Activated T-helper 17 cell treated with anti-CD3 and anti-CD28 coated beads, Interleukin-2, amount 50 U/mL, for 72 hours (primary cell): ENCODE data around the gene RXRB. TPM values are rescaled to one million over a fixed set of nuclear protein-coding genes. Genes with fewer than 3 reads are reported as not detected.
A peak's percentile ranks its signal among the peaks of the same experiment; 100 is the strongest.
"Not testable (repeated sequence)": the region's sequence is repeated elsewhere in the genome, so short reads cannot be mapped to it uniquely, and the experiment has no call there.

ENCODE experiments used
- ATAC-seq: fragments of 150-1000 bp; cut with Tn5 transposase; replicated peaks from 2 replicates; pipeline ENCODE4 v1.10.0; 2021; ENCODE audit warnings: mild to moderate bottlenecking, moderate library complexity
- H3K27ac Mint-ChIP-seq: one replicate; pipeline ENCODE4 v1.8.0; 2022; ENCODE audit warnings: mixed read lengths
- H3K27me3 Mint-ChIP-seq: one replicate; pipeline ENCODE4 v1.8.0; 2022; ENCODE audit warnings: mixed read lengths
- H3K36me3 Mint-ChIP-seq: one replicate; pipeline ENCODE4 v1.8.0; 2022; ENCODE audit warnings: low read depth, mild to moderate bottlenecking, mixed read lengths
- H3K4me1 Mint-ChIP-seq: one replicate; pipeline ENCODE4 v1.8.0; 2022; ENCODE audit warnings: mixed read lengths
- H3K4me3 Mint-ChIP-seq: one replicate; pipeline ENCODE4 v1.8.0; 2022; ENCODE audit warnings: mild to moderate bottlenecking, mixed read lengths
- H3K9me3 Mint-ChIP-seq: one replicate; pipeline ENCODE4 v1.8.0; 2022; ENCODE audit warnings: mixed read lengths
- total RNA-seq, 2 donors: library from RNA; stranded (reverse); gene quantifications; one replicate each; pipeline ENCODE4 v1.2.3, GENCODE V29; 2022

The RXRB gene
- 10 to 100 TPM; 31.0 to 68.7 TPM for total RNA-seq

- ATAC-seq, result peak; percentile 54
- Mint-ChIP-seq H3K27me3 (no peaks in the 10 kb centered on the region), H3K36me3 (peaks cover 87% of the 10 kb centered on the region), H3K27ac (peak within 1 kb of the TSS; percentile 100), H3K4me3 (peak within 1 kb of the TSS; percentile 100), H3K9me3 (no peaks in the 10 kb centered on the region), H3K4me1 (peaks cover 50% of the 10 kb centered on the region)
Measured at GRCh38 chr6:33200219-33201146, at the start of gene RXRB, which contains the start of gene SLC39A7. RXRB (minus strand) TSS chr6:33200665; CDS start chr6:33200476, 189 bp downstream. SLC39A7 (plus strand) TSS chr6:33200867; CDS start chr6:33201246, 379 bp downstream.

- Mint-ChIP-seq H3K36me3 (peaks cover 47% of the 10 kb centered on the region), H3K4me1 (peaks cover 31% of the 10 kb centered on the region), H3K27me3 (no peaks in the 10 kb centered on the region), H3K4me3 (peak overlapping the region; percentile 87), H3K27ac (peak overlapping the region; percentile 93), H3K9me3 (no peaks in the 10 kb centered on the region)
- peak; percentile 13 for ATAC-seq
Measured at GRCh38 chr6:33249732-33250630, 49.5 kb upstream of the RXRB start.

- H3K27me3 Mint-ChIP-seq, result peaks cover under 1% of the 10 kb centered on the region
- H3K36me3 Mint-ChIP-seq, result peaks cover 43% of the 10 kb centered on the region
- peak overlapping the region; percentile 87 for H3K4me3 Mint-ChIP-seq
- peak; percentile 90 for ATAC-seq
- H3K9me3 Mint-ChIP-seq, result no peaks in the 10 kb centered on the region
- peaks cover 31% of the 10 kb centered on the region for H3K4me1 Mint-ChIP-seq
- H3K27ac Mint-ChIP-seq, result peak overlapping the region; percentile 93
Measured at GRCh38 chr6:33248932-33249731, 48.7 kb upstream of the RXRB start.

- ATAC-seq, result peak; percentile 16
- peaks cover 31% of the 10 kb centered on the region for H3K4me1 Mint-ChIP-seq
- H3K9me3 Mint-ChIP-seq, result no peaks in the 10 kb centered on the region
- H3K27ac Mint-ChIP-seq, result peak overlapping the region; percentile 93
- H3K36me3 Mint-ChIP-seq, result peaks cover 41% of the 10 kb centered on the region
- H3K27me3 Mint-ChIP-seq, result peaks cover 3% of the 10 kb centered on the region
- H3K4me3 Mint-ChIP-seq, result peak overlapping the region; percentile 87
Measured at GRCh38 chr6:33248643-33248931, 48.1 kb upstream of the RXRB start.

GRCh38 chr6:33247977-33248642 lies 47.6 kb upstream of the RXRB start:
- peaks cover 3% of the 10 kb centered on the region for H3K27me3 Mint-ChIP-seq
- peak overlapping the region; percentile 87 for H3K4me3 Mint-ChIP-seq
- peak; percentile 30 for ATAC-seq
- peaks cover 31% of the 10 kb centered on the region for H3K4me1 Mint-ChIP-seq
- H3K9me3 Mint-ChIP-seq, result no peaks in the 10 kb centered on the region
- H3K36me3 Mint-ChIP-seq, result peaks cover 39% of the 10 kb centered on the region
- peak overlapping the region; percentile 93 for H3K27ac Mint-ChIP-seq

- ATAC-seq, result no peak
- Mint-ChIP-seq H3K4me3 (no peak overlapping the region), H3K27ac (no peak overlapping the region), H3K27me3 (peaks cover 16% of the 10 kb centered on the region), H3K36me3 (no peaks in the 10 kb centered on the region), H3K4me1 (peaks cover 15% of the 10 kb centered on the region), H3K9me3 (no peaks in the 10 kb centered on the region)
Measured at GRCh38 chr6:33243476-33243875, 43.0 kb upstream of the RXRB start.

GRCh38 chr6:33241968-33242367 lies 41.5 kb upstream of the RXRB start:
- H3K9me3 Mint-ChIP-seq, result no peaks in the 10 kb centered on the region
- H3K4me3 Mint-ChIP-seq, result peak overlapping the region; percentile 51
- peak; percentile 97 for ATAC-seq
- peak overlapping the region; percentile 67 for H3K27ac Mint-ChIP-seq
- no peaks in the 10 kb centered on the region for H3K36me3 Mint-ChIP-seq
- peaks cover 14% of the 10 kb centered on the region for H3K4me1 Mint-ChIP-seq
- H3K27me3 Mint-ChIP-seq, result peaks cover 16% of the 10 kb centered on the region

GRCh38 chr6:33237741-33238140 lies 37.3 kb upstream of the RXRB start:
- Mint-ChIP-seq H3K36me3 (no peaks in the 10 kb centered on the region), H3K4me1 (peaks cover 14% of the 10 kb centered on the region), H3K27me3 (peaks cover 30% of the 10 kb centered on the region), H3K4me3 (no peak overlapping the region), H3K9me3 (no peaks in the 10 kb centered on the region), H3K27ac (no peak overlapping the region)
- no peak for ATAC-seq

- H3K9me3 Mint-ChIP-seq, result no peaks in the 10 kb centered on the region
- peaks cover 7% of the 10 kb centered on the region for H3K4me1 Mint-ChIP-seq
- no peak overlapping the region for H3K27ac Mint-ChIP-seq
- H3K27me3 Mint-ChIP-seq, result peaks cover 27% of the 10 kb centered on the region
- no peak overlapping the region for H3K4me3 Mint-ChIP-seq
- no peaks in the 10 kb centered on the region for H3K36me3 Mint-ChIP-seq
- ATAC-seq, result no peak
Measured at GRCh38 chr6:33236852-33237251, 36.4 kb upstream of the RXRB start.

GRCh38 chr6:33236328-33236727 lies 35.9 kb upstream of the RXRB start:
- no peaks in the 10 kb centered on the region for H3K9me3 Mint-ChIP-seq
- H3K27ac Mint-ChIP-seq, result no peak overlapping the region
- peaks cover 3% of the 10 kb centered on the region for H3K4me1 Mint-ChIP-seq
- H3K27me3 Mint-ChIP-seq, result peaks cover 30% of the 10 kb centered on the region
- no peak overlapping the region for H3K4me3 Mint-ChIP-seq
- H3K36me3 Mint-ChIP-seq, result no peaks in the 10 kb centered on the region
- no peak for ATAC-seq

GRCh38 chr6:33235221-33235634 lies 34.8 kb upstream of the RXRB start:
- ATAC-seq, result no peak
- H3K9me3 Mint-ChIP-seq, result no peaks in the 10 kb centered on the region
- no peaks in the 10 kb centered on the region for H3K36me3 Mint-ChIP-seq
- peaks cover 28% of the 10 kb centered on the region for H3K27me3 Mint-ChIP-seq
- no peak overlapping the region for H3K4me3 Mint-ChIP-seq
- H3K27ac Mint-ChIP-seq, result no peak overlapping the region
- H3K4me1 Mint-ChIP-seq, result peaks cover 3% of the 10 kb centered on the region

- not testable (repeated sequence) for H3K4me1 Mint-ChIP-seq, H3K9me3 Mint-ChIP-seq, ATAC-seq, H3K27ac Mint-ChIP-seq, H3K36me3 Mint-ChIP-seq, H3K4me3 Mint-ChIP-seq
- peaks cover 35% of the 10 kb centered on the region for H3K27me3 Mint-ChIP-seq
Measured at GRCh38 chr6:33226503-33227120, 26.1 kb upstream of the RXRB start.

GRCh38 chr6:33217681-33218080 lies 17.2 kb upstream of the RXRB start:
- Mint-ChIP-seq H3K4me1 (peaks cover 10% of the 10 kb centered on the region), H3K4me3 (no peak overlapping the region), H3K27me3 (peaks cover 47% of the 10 kb centered on the region), H3K9me3 (no peaks in the 10 kb centered on the region), H3K27ac (no peak overlapping the region), H3K36me3 (peaks cover 11% of the 10 kb centered on the region)
- ATAC-seq, result peak; percentile 19
